Measurements from ENCODE around the gene LRRK1.

LRRK1 gene

DNA sequence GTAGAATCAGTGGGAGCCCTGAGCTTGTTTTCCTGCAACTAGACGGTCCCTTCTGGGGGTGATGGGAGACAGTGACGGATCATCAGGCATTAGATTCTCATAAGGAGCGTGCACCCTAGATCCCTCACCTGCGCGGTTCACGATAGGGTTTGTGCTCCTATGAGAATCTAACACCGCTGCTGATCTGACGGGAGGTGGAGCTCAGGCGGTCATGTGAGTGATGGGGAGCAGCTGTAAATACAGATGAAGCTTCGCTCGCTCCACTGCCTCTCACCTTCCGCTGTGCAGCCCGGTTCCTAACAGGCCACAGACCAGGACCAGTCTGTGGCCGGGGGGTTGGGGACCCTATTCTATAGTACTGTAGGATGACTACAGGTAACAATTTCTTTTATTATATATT, 178.0 kb downstream of the LRRK1 start:
- H2BK15ac ChIP-seq (replicated peaks; ENCODE audit: low read depth), result no peak overlapping the region
- no peak overlapping the region for H2AK5ac ChIP-seq (ENCODE audit: low read length)
- H3K27me3 ChIP-seq (ENCODE audit: insufficient read depth, low read length, poor library complexity), result no peaks in the 10 kb centered on the region
- H3K56ac ChIP-seq (ENCODE audit: low read length), result no peak overlapping the region
- no peak for DNase-seq
- H3K36me3 ChIP-seq (ENCODE audit: control insufficient read depth, insufficient read depth, low read length), result no peaks in the 10 kb centered on the region
- H3K9ac ChIP-seq (ENCODE audit: low read length), result no peak overlapping the region
- H3K4ac ChIP-seq (ENCODE audit: low read depth, low read length), result no peak overlapping the region
- H4K5ac ChIP-seq (ENCODE audit: low read length), result no peak overlapping the region
- no peak overlapping the region for H2BK5ac ChIP-seq (ENCODE audit: low read length)
- no peak overlapping the region for H3K4me2 ChIP-seq (ENCODE audit: low read length)
- H3K18ac ChIP-seq (ENCODE audit: low read length), result no peak overlapping the region
- H3K4me3 ChIP-seq (ENCODE audit: low read length), result no peak overlapping the region
- no peak overlapping the region for H2BK120ac ChIP-seq (ENCODE audit: low read depth, low read length)
- no peak overlapping the region for H3K27ac ChIP-seq (ENCODE audit: low read depth, low read length)
- no peak overlapping the region for H4K8ac ChIP-seq (ENCODE audit: low read depth, low read length)
- no CpG with 5 or more reads among the region's 14 CpGs for WGBS (ENCODE audit: extremely low coverage, insufficient coverage, low lambda C conversion rate)
- H3K79me1 ChIP-seq (ENCODE audit: low read length), result no peaks in the 10 kb centered on the region
- H3K4me1 ChIP-seq (ENCODE audit: control insufficient read depth, low read depth, low read length), result no peaks in the 10 kb centered on the region
- H3K79me2 ChIP-seq (ENCODE audit: control insufficient read depth, insufficient read depth, low read length), result no peaks in the 10 kb centered on the region
- H3K23ac ChIP-seq (ENCODE audit: low read length), result no peak overlapping the region

DNA sequence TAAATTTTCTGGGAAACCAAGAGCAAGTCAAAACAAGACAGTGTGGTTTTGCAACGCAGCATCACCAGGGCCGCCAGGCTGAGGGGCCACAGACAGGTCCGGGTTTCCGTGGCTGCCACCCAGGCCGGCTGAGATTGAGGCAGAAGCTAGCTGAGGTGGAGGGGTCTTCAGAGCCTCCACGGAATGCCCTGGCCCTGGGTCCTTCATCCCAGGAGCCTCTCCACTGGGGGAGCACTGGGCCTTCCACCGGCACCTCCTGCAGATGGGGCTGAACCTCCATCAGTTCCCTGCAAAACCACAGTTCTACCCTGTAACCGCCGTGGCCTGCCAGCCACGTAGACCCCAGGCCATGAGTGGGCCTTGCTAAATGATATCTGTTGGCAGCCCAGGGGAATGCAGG, 180.0 kb downstream of the LRRK1 start:
- Histone ChIP-seq H3K4me1 (ENCODE audit: control insufficient read depth, low read depth, low read length) (no peaks in the 10 kb centered on the region), H3K36me3 (ENCODE audit: control insufficient read depth, insufficient read depth, low read length) (no peaks in the 10 kb centered on the region), H3K18ac (ENCODE audit: low read length) (no peak overlapping the region), H3K4ac (ENCODE audit: low read depth, low read length) (no peak overlapping the region), H3K27ac (ENCODE audit: low read depth, low read length) (no peak overlapping the region), H3K4me2 (ENCODE audit: low read length) (no peak overlapping the region), H3K4me3 (ENCODE audit: low read length) (no peak overlapping the region), H2BK120ac (ENCODE audit: low read depth, low read length) (no peak overlapping the region), H3K56ac (ENCODE audit: low read length) (no peak overlapping the region), H3K9ac (ENCODE audit: low read length) (no peak overlapping the region), H3K79me2 (ENCODE audit: control insufficient read depth, insufficient read depth, low read length) (no peaks in the 10 kb centered on the region), H3K23ac (ENCODE audit: low read length) (no peak overlapping the region), H3K27me3 (ENCODE audit: insufficient read depth, low read length, poor library complexity) (no peaks in the 10 kb centered on the region), H2AK5ac (ENCODE audit: low read length) (no peak overlapping the region), H2BK15ac (replicated peaks; ENCODE audit: low read depth) (no peak overlapping the region), H3K79me1 (ENCODE audit: low read length) (no peaks in the 10 kb centered on the region), H4K5ac (ENCODE audit: low read length) (no peak overlapping the region), H4K8ac (ENCODE audit: low read depth, low read length) (no peak overlapping the region), H2BK5ac (ENCODE audit: low read length) (no peak overlapping the region)
- no peak for DNase-seq
- WGBS (ENCODE audit: extremely low coverage, insufficient coverage, low lambda C conversion rate), result no CpG with 5 or more reads among the region's 10 CpGs

DNA sequence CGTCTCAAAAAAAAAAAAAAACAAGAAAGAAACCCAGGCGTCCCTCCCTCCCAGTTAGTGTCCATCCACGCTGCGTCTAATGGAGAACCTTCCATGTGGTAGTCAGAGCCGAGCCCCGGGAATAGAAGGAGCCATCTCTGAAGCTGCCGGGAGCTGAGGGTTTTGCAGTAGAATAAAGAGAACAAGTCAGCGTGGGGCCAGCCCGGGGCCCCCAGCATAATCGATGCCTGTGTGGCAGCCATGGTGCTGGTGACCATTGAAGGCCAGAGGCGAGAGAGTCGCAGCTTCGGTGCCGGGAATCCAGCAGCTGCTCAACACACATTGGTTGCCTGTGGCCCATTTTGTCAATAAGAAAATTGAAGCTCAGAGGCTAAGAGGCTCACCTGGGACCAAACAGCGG, 181.0 kb downstream of the LRRK1 start:
- H3K18ac ChIP-seq (ENCODE audit: low read length), result no peak overlapping the region
- no peaks in the 10 kb centered on the region for H3K36me3 ChIP-seq (ENCODE audit: control insufficient read depth, insufficient read depth, low read length)

DNA sequence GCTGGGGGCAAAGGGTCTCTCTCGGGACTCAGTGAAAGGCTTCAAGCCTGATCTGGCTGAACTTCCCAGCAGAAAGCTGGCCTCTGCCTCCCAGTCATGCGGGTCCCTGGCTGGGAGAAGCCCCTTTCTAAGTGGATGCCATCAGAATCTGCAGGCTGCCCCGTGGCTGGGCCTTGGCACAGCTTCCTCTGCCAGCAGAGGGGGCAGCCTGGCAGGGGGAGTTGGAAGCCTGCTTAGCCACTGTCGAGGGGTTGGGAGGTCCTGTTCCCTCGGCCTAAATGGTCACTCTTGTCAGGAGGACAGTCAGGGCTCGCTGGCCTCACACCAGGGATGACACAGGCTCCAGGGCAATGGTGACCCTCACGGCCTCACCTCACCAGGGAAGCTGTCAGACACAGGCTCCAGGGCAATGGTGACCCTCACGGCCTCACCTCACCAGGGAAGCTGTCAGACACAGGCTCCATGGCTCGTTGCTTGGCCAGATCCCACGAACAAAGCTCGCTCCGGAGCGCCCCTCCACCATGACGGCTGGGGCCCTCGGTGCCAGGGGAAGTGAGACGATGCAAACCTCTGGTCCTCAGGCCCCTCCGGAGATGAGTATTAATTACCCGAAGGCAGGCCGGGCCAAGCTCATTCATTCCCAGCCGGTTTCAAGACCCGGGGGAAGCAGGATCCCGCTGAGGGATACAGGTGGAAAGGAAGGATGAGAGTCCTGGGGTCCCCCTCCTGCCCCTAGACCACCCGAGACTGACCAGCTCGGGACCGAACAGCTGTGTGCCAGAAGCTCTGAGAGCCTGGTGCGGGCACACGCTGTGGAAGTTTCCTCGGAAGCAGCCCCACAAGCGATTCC, 181.7 kb downstream of the LRRK1 start:
- no peak overlapping the region for H2BK5ac ChIP-seq (ENCODE audit: low read length)
- H3K4me2 ChIP-seq (ENCODE audit: low read length), result no peak overlapping the region
- no peak overlapping the region for H3K56ac ChIP-seq (ENCODE audit: low read length)
- no peak overlapping the region for H3K4ac ChIP-seq (ENCODE audit: low read depth, low read length)
- no peak overlapping the region for H3K18ac ChIP-seq (ENCODE audit: low read length)
- H4K8ac ChIP-seq (ENCODE audit: low read depth, low read length), result no peak overlapping the region
- no CpG with 5 or more reads among the region's 29 CpGs for WGBS (ENCODE audit: extremely low coverage, insufficient coverage, low lambda C conversion rate)
- H4K5ac ChIP-seq (ENCODE audit: low read length), result no peak overlapping the region
- H2BK120ac ChIP-seq (ENCODE audit: low read depth, low read length), result no peak overlapping the region
- no peaks in the 10 kb centered on the region for H3K4me1 ChIP-seq (ENCODE audit: control insufficient read depth, low read depth, low read length)
- no peak overlapping the region for H3K23ac ChIP-seq (ENCODE audit: low read length)
- no peak overlapping the region for H3K9ac ChIP-seq (ENCODE audit: low read length)
- no peaks in the 10 kb centered on the region for H3K79me2 ChIP-seq (ENCODE audit: control insufficient read depth, insufficient read depth, low read length)
- H3K79me1 ChIP-seq (ENCODE audit: low read length), result no peaks in the 10 kb centered on the region
- no peak overlapping the region for H3K27ac ChIP-seq (ENCODE audit: low read depth, low read length)
- H3K36me3 ChIP-seq (ENCODE audit: control insufficient read depth, insufficient read depth, low read length), result no peaks in the 10 kb centered on the region
- no peaks in the 10 kb centered on the region for H3K27me3 ChIP-seq (ENCODE audit: insufficient read depth, low read length, poor library complexity)
- H2BK15ac ChIP-seq (replicated peaks; ENCODE audit: low read depth), result no peak overlapping the region
- H2AK5ac ChIP-seq (ENCODE audit: low read length), result no peak overlapping the region
- no peak for DNase-seq
- no peak overlapping the region for H3K4me3 ChIP-seq (ENCODE audit: low read length)

More for the DNA sequence above, 181.0 kb downstream of the LRRK1 start:
- H2BK15ac ChIP-seq (replicated peaks; ENCODE audit: low read depth), result no peak overlapping the region
- H2AK5ac ChIP-seq (ENCODE audit: low read length), result no peak overlapping the region
- H4K5ac ChIP-seq (ENCODE audit: low read length), result no peak overlapping the region
- H3K79me1 ChIP-seq (ENCODE audit: low read length), result no peaks in the 10 kb centered on the region
- H3K23ac ChIP-seq (ENCODE audit: low read length), result no peak overlapping the region
- no peak for DNase-seq
- no CpG with 5 or more reads among the region's 15 CpGs for WGBS (ENCODE audit: extremely low coverage, insufficient coverage, low lambda C conversion rate)
- no peak overlapping the region for H3K27ac ChIP-seq (ENCODE audit: low read depth, low read length)
- no peak overlapping the region for H4K8ac ChIP-seq (ENCODE audit: low read depth, low read length)
- H2BK120ac ChIP-seq (ENCODE audit: low read depth, low read length), result no peak overlapping the region
- no peak overlapping the region for H3K4me2 ChIP-seq (ENCODE audit: low read length)
- H3K9ac ChIP-seq (ENCODE audit: low read length), result no peak overlapping the region
- H2BK5ac ChIP-seq (ENCODE audit: low read length), result no peak overlapping the region
- no peaks in the 10 kb centered on the region for H3K4me1 ChIP-seq (ENCODE audit: control insufficient read depth, low read depth, low read length)
- no peaks in the 10 kb centered on the region for H3K79me2 ChIP-seq (ENCODE audit: control insufficient read depth, insufficient read depth, low read length)
- no peaks in the 10 kb centered on the region for H3K27me3 ChIP-seq (ENCODE audit: insufficient read depth, low read length, poor library complexity)
- H3K56ac ChIP-seq (ENCODE audit: low read length), result no peak overlapping the region
- H3K4me3 ChIP-seq (ENCODE audit: low read length), result no peak overlapping the region
- no peak overlapping the region for H3K4ac ChIP-seq (ENCODE audit: low read depth, low read length)

DNA sequence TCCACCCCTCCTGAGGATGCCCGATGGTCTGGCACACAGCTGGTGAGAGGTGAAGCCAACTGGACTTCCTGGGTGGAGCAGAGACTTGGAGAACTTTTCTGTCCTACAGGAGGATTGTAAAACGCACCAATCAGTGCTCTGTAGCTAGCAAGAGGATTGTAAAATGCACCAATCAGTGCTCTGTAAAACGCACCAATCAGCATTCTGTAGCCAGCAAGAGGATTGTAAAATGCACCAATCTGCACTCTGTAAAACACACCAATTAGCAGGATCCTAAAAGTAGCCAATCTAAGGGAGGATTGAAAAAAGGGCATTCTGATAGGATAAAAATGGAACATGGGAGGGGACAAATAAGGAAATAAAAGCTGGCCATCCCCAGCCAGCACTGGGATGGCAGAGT, 182.5 kb downstream of the LRRK1 start:
- Histone ChIP-seq H3K18ac (ENCODE audit: low read length) (no peak overlapping the region), H3K56ac (ENCODE audit: low read length) (no peak overlapping the region), H3K23ac (ENCODE audit: low read length) (no peak overlapping the region), H3K4me3 (ENCODE audit: low read length) (no peak overlapping the region), H2AK5ac (ENCODE audit: low read length) (no peak overlapping the region), H3K79me2 (ENCODE audit: control insufficient read depth, insufficient read depth, low read length) (no peaks in the 10 kb centered on the region), H4K8ac (ENCODE audit: low read depth, low read length) (no peak overlapping the region), H3K4ac (ENCODE audit: low read depth, low read length) (no peak overlapping the region), H2BK15ac (replicated peaks; ENCODE audit: low read depth) (no peak overlapping the region), H2BK120ac (ENCODE audit: low read depth, low read length) (no peak overlapping the region), H4K5ac (ENCODE audit: low read length) (no peak overlapping the region), H3K36me3 (ENCODE audit: control insufficient read depth, insufficient read depth, low read length) (no peaks in the 10 kb centered on the region), H3K4me2 (ENCODE audit: low read length) (no peak overlapping the region), H3K79me1 (ENCODE audit: low read length) (no peaks in the 10 kb centered on the region), H3K4me1 (ENCODE audit: control insufficient read depth, low read depth, low read length) (no peaks in the 10 kb centered on the region), H3K27me3 (ENCODE audit: insufficient read depth, low read length, poor library complexity) (no peaks in the 10 kb centered on the region), H2BK5ac (ENCODE audit: low read length) (no peak overlapping the region), H3K27ac (ENCODE audit: low read depth, low read length) (no peak overlapping the region), H3K9ac (ENCODE audit: low read length) (no peak overlapping the region)
- WGBS (ENCODE audit: extremely low coverage, insufficient coverage, low lambda C conversion rate), result no CpG with 5 or more reads among the region's 3 CpGs
- DNase-seq, result no peak

DNA sequence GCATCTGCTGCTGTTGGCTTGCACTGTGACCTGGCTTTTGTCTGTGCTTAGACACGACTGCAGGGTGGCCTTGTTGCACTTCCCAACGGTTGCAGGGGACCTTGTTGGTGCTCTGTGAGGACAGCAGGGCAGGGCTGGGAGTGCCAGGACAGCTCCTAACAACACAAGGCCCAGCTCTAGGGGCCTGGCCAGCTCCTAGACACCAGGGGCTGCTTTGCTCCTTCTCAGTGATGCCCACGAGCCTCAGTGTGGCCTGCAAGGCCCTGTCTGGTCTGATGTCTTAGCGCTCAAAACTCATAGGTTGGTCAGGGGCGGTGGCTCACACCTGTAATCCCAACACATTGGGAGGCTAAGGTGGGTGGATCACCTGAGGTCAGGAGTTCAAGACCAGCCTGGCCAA, 183.6 kb downstream of the LRRK1 start:
- Histone ChIP-seq H3K4me1 (ENCODE audit: control insufficient read depth, low read depth, low read length) (no peaks in the 10 kb centered on the region), H4K5ac (ENCODE audit: low read length) (no peak overlapping the region), H3K27me3 (ENCODE audit: insufficient read depth, low read length, poor library complexity) (no peaks in the 10 kb centered on the region), H3K9ac (ENCODE audit: low read length) (no peak overlapping the region), H2BK120ac (ENCODE audit: low read depth, low read length) (no peak overlapping the region), H2AK5ac (ENCODE audit: low read length) (no peak overlapping the region), H3K56ac (ENCODE audit: low read length) (no peak overlapping the region), H2BK5ac (ENCODE audit: low read length) (no peak overlapping the region), H3K18ac (ENCODE audit: low read length) (no peak overlapping the region), H4K8ac (ENCODE audit: low read depth, low read length) (no peak overlapping the region), H3K4ac (ENCODE audit: low read depth, low read length) (no peak overlapping the region), H3K4me2 (ENCODE audit: low read length) (no peak overlapping the region), H3K79me2 (ENCODE audit: control insufficient read depth, insufficient read depth, low read length) (no peaks in the 10 kb centered on the region), H3K23ac (ENCODE audit: low read length) (no peak overlapping the region), H2BK15ac (replicated peaks; ENCODE audit: low read depth) (no peak overlapping the region), H3K4me3 (ENCODE audit: low read length) (no peak overlapping the region), H3K36me3 (ENCODE audit: control insufficient read depth, insufficient read depth, low read length) (no peaks in the 10 kb centered on the region), H3K27ac (ENCODE audit: low read depth, low read length) (no peak overlapping the region), H3K79me1 (ENCODE audit: low read length) (no peaks in the 10 kb centered on the region)
- no CpG with 5 or more reads among the region's 5 CpGs for WGBS (ENCODE audit: extremely low coverage, insufficient coverage, low lambda C conversion rate)
- DNase-seq, result no peak

Data from mesendoderm (in vitro differentiated cells).